GM18907 (cell line): ENCODE results near the gene ADGRD1.
"Not testable (repeated sequence)": the region's sequence is repeated elsewhere in the genome, so short reads cannot be mapped to it uniquely, and the experiment has no call there.

Source experiments
- ATAC-seq: cut with Tn5 transposase; IDR thresholded peaks from one replicate; pipeline ENCODE4 v1.9.1; 2021; ENCODE audit warnings: mild to moderate bottlenecking, moderate library complexity; ENCODE audit not compliant: unreplicated experiment

The ADGRD1 gene

DNA sequence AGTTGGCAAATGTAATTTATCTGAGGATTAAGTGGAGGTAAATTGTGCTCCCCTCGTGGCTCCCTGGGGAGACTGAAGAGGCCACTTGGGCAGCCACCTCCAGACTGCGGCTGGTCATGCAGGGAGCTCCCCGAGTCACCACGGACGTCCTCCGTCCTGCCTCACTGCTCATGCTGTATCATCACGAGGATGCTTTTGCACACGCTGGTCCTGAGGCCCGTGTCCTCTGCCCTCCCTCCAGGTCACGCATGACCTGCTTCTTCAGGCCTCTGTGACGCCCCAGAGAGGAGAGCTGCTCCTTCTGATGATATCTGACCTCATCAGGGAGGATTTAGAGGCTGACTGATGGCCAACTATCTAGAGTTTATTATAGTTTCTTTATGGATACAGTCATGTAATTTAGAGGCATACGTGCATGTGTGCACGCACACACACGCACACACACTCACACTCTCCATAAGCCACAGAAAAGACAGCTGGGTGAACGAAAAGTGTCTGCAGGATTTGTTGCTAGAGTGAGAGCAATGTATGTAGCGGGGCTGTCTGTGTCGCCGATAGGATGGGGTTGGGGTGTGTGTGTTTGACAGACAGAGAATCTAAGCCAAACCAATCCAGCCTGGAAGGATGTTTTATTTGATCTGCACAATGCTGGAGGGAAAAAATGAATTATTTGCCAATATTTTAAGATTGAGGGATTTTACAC, 160.0 kb downstream of the ADGRD1 start:
- ATAC-seq = no peak

DNA sequence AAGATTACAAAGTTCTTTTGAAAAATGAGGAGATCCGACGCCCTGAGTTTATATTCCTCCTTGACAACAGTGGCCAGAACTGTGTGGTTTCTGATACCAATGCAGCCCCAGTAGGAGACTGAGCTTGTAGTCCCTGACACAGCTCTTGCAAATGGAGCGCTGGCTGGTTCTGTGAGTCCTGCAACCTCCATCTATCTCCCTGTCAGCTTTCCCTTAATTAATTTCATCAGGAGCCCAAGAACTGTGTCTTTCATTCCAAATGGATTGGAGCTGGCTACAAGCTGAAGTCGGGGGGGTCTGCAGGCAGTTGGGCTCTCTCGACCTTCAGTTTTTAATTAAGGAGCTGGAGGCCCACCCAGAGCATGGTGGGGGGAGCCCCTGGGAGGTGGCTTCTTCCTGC, 160.6 kb downstream of the ADGRD1 start:
- ATAC-seq = no peak

GRCh38 chr12:131114942-131115584, 161.4 kb downstream of the ADGRD1 start:
- ATAC-seq = no peak

DNA sequence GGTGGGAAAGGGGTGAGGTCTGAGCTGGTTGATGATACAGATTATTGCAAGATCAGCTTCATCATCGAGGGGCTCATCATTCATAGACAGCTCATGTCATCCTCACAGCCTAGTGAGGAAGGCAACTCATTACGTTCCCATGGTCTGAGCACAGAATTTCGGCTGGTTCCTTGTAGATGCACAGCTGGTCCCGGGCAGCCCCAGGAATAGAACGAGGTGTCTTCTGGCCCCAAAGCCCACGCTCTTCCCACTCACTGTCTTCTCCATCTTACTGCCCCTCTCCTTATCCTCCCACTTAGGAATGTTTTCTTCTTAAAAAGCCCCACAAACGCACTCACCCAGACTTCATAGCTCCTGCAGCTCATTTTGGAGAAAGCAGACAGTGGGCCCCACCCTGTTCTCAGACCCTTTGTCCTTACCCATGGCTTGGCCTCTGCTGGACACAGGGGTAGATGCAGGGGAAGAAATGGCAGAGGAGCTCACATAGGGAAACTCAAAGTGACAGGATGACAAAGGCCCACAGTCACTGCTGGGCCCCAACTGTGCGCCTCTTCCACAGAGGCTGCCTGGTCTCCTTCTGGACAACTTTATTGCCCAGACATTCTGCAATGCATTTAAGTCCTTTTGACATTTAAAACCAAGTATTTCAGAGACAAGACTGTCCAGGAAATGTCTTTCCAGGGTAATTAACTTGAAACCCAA, 162.2 kb downstream of the ADGRD1 start:
- ATAC-seq = no peak

DNA sequence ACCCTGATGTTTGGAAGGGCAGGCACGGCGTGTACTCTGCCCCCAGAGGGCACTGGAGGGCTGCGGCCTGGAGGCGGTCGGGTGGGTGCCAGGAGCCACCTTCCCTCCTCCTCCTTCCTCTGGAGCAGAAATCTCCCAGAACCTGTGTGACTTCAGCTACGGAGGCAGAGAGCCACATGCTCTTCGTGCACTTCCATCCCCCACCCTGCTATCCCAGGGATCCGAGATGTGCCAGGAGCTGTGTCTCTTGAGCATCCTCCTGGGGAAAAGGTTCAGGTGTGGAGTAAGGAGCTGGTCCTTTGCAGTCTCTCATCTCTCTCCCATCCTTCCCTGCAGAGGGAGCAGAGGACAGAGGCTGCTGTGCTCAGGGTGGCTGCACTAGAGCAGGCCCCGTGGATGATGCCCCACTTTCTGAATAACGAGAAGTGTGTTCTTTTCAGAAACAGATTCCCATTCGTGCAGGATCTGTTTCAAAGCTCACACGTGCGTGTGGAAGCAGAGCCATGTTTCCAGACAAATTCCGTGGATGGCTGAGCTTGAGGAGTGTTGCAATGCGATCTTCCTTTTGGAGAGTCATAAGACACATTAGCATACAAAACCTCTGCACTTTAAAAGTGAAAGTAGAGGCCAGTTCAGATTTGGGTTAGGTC, 162.9 kb downstream of the ADGRD1 start:
- ATAC-seq = no peak

- no peak for ATAC-seq
Observed at GRCh38 chr12:131117438-131118245, 163.9 kb downstream of the ADGRD1 start.

DNA sequence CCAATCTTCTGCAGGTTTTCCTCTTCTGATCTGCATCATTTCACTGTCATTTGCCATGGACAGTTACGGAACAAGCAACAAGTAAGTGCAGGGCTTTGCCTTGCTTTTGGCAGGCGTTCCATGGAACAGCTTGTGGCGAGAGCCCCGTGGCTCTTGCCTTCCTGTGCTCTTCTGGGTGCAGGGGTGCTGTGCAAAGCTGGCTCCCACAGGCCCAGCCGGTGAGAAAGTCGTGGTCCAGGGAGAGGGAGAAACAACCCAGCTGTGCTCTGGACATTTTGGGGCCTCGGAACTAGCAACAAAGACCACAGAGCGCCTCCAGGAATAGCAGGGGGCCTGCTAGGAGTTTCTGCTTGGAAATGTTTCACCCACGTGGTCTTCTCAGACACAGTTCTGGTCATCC, 164.7 kb downstream of the ADGRD1 start:
- no peak for ATAC-seq

GRCh38 chr12:131119345-131119744, 165.6 kb downstream of the ADGRD1 start:
- not testable (repeated sequence) for ATAC-seq

GRCh38 chr12:131119936-131120335, 166.2 kb downstream of the ADGRD1 start:
- no peak for ATAC-seq

DNA sequence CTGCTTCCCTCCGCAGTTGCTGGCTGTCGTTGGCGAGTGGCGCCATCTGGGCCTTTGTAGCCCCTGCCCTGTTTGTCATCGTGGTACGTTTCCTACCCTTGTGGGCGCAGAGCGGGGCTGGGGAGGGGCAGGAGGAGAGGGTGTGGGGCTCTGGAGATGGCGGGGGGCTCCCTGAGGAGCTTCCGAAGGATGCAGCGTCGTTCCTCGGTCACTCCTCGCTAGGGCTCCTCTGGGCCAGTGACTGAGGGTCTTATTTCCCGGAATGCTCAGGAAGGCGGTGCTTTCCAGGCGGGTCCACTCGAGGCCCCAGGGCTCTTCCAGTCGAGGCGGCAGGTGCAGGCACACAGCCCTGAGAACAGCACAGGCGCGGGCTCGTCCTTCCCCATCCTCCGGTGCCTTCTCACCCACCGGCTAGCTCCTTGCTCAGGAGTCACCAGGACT, 167.1 kb downstream of the ADGRD1 start:
- ATAC-seq = no peak

- no peak for ATAC-seq
Observed at GRCh38 chr12:131121705-131122405, 168.1 kb downstream of the ADGRD1 start.

- no peak for ATAC-seq
Observed at GRCh38 chr12:131122631-131123030, 168.9 kb downstream of the ADGRD1 start.

GRCh38 chr12:131123817-131124216, 170.1 kb downstream of the ADGRD1 start:
- ATAC-seq = no peak

GRCh38 chr12:131124487-131125280, 171.0 kb downstream of the ADGRD1 start:
- ATAC-seq = no peak

GRCh38 chr12:131126662-131127173, 173.0 kb downstream of the ADGRD1 start:
- ATAC-seq = no peak

GRCh38 chr12:131128556-131128955, 174.8 kb downstream of the ADGRD1 start:
- no peak for ATAC-seq

- not testable (repeated sequence) for ATAC-seq
Observed at GRCh38 chr12:131128966-131129619, 175.4 kb downstream of the ADGRD1 start.

DNA sequence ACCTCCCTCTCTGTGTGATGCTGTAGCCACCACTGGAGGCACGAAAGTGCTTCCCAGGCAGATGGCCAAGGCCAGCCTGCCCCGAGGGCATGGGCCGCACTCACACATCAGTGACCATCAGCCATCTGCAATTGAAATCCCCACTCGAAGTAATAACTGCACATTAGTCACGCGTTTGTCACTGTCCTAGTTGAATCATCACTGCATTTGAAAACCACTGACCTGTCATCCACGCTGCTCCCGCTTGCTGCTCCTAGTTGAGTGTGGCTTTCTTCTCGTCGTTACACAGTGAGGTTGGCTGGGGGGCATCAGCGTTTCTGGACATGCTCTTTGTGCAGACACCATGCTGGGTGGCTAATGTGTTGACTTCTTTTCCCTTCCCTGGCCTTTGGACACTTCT, 176.1 kb downstream of the ADGRD1 start:
- no peak for ATAC-seq
